Natural killer cell (primary cell): ENCODE data around the gene PAPSS2. TPM values are rescaled to one million over a fixed set of nuclear protein-coding genes. Genes with fewer than 3 reads are reported as not detected.

Experiments
- ATAC-seq, 3 donors: fragments of 150-1000 bp in 2 of 3; fragments of 200-7000 bp in 1 of 3; cut with Tn5 transposase; 1 replicate in 1 of 3; 2 replicates in 2 of 3; pipeline ENCODE4 v1.10.0; 2021; ENCODE audit warnings: mild to moderate bottlenecking in 2 of 3, moderate library complexity in 2 of 3
- DNase-seq, 2 donors: peaks; one replicate each; pipeline versions ENCODE4 v3.0.0 to v3.0.0-alpha.2; 2013 to 2021; ENCODE audit warnings: mixed read lengths in 1 of 2
- H3K27ac ChIP-seq: one replicate; pipeline ENCODE4 v1.5.1; 2013; ENCODE audit warnings: mild to moderate bottlenecking, low read length
- H3K27me3 ChIP-seq: one replicate; pipeline ENCODE4 v1.6.1; 2013; ENCODE audit warnings: low read length; ENCODE audit not compliant: control insufficient read depth, insufficient read depth
- H3K36me3 ChIP-seq: one replicate; pipeline ENCODE4 v1.6.1; 2013; ENCODE audit warnings: low read length; ENCODE audit not compliant: control insufficient read depth, insufficient read depth
- H3K4me1 ChIP-seq: one replicate; pipeline ENCODE4 v1.6.1; 2013; ENCODE audit warnings: low read length; ENCODE audit not compliant: control insufficient read depth, insufficient read depth
- H3K4me3 ChIP-seq: one replicate; pipeline ENCODE4 v1.5.1; 2013; ENCODE audit warnings: low read length
- H3K9me3 ChIP-seq: one replicate; pipeline ENCODE4 v1.6.1; 2013; ENCODE audit warnings: low read length; ENCODE audit not compliant: control insufficient read depth, insufficient read depth
- H3K27ac Mint-ChIP-seq, 2 donors: one replicate each; pipeline ENCODE4 v1.8.0; 2022; ENCODE audit warnings: mild to moderate bottlenecking in 2 of 2, mixed read lengths in 2 of 2, moderate library complexity in 1 of 2
- H3K27me3 Mint-ChIP-seq, 2 donors: one replicate each; pipeline ENCODE4 v1.8.0; 2022; ENCODE audit warnings: low read depth in 2 of 2, mixed read lengths in 2 of 2
- H3K36me3 Mint-ChIP-seq: one replicate; pipeline ENCODE4 v1.8.0; 2022; ENCODE audit warnings: mixed read lengths
- H3K4me1 Mint-ChIP-seq, 2 donors: one replicate each; pipeline ENCODE4 v1.8.0; 2022; ENCODE audit warnings: mixed read lengths in 2 of 2
- H3K4me3 Mint-ChIP-seq: one replicate; pipeline ENCODE4 v1.8.0; 2022; ENCODE audit warnings: mild to moderate bottlenecking, moderate library complexity, mixed read lengths
- H3K9me3 Mint-ChIP-seq, 2 donors: one replicate each; pipeline ENCODE4 v1.8.0; 2022; ENCODE audit warnings: mixed read lengths in 2 of 2
- CTCF ChIP-seq: fragments of 200-600 bp; IDR thresholded peaks from one replicate; pipeline ENCODE4 v1.8.0; 2022; ENCODE audit warnings: antibody characterized with exemption
- WGBS: methylation state at CpG from one replicate; pipeline ENCODE4 v1.1.7; 2013; ENCODE audit warnings: missing lambda C conversion rate; ENCODE audit not compliant: insufficient coverage; 5-methylcytosine and 5-hydroxymethylcytosine counted together
- intact Hi-C: fragments of 100-400 bp; cut with micrococcal nuclease; formaldehyde crosslinking; loops from one replicate; pipeline ENCODE4 v1.14.2; 2022
- total RNA-seq, 4 donors: library from RNA; stranded (reverse); fragments of 120-200 nt in 1 of 4; gene quantifications; one replicate each; pipeline versions ENCODE4 v1.2.3 to v1.2.4, GENCODE V29; 2013 to 2022

Gene PAPSS2
- total RNA-seq, 3 donors from 2014 or later (not counting 1 experiment from before 2014, with no cell fraction given): 0.13 to 1.1 TPM; not detected in 1

- H3K27me3 Mint-ChIP-seq: peaks cover 0 to 15% of the 10 kb centered on the region in 2 donors
- no peaks in the 10 kb centered on the region for H3K9me3 ChIP-seq
- DNase-seq (no peak), ATAC-seq (no peak)
- no peaks in the 10 kb centered on the region for H3K4me1 Mint-ChIP-seq
- H3K4me1 ChIP-seq: no peaks in the 10 kb centered on the region
- no peaks in the 10 kb centered on the region for H3K36me3 ChIP-seq
- H3K27ac ChIP-seq: no peak overlapping the region
- H3K36me3 Mint-ChIP-seq: no peaks in the 10 kb centered on the region
- no peaks in the 10 kb centered on the region for H3K9me3 Mint-ChIP-seq
- TF ChIP-seq CTCF: no peak
- H3K27ac Mint-ChIP-seq: no peak overlapping the region
- H3K27me3 ChIP-seq: no peaks in the 10 kb centered on the region
- H3K4me3 Mint-ChIP-seq: no peak overlapping the region
- 87% methylated on average over 3 of the region's 3 CpGs for WGBS
- no peak overlapping the region for H3K4me3 ChIP-seq
- intact Hi-C loops: no loop called here
These were observed 35.4 kb downstream of the PAPSS2 start for GRCh38 chr10:87695074-87695473.

- Mint-ChIP-seq H3K27ac (no peak overlapping the region), H3K4me3 (no peak overlapping the region), H3K4me1 (no peaks in the 10 kb centered on the region), H3K9me3 (no peaks in the 10 kb centered on the region), H3K36me3 (no peaks in the 10 kb centered on the region), H3K27me3 (peaks cover 2 to 15% of the 10 kb centered on the region in 2 donors)
- no peak for TF ChIP-seq CTCF
- Histone ChIP-seq H3K4me1 (no peaks in the 10 kb centered on the region), H3K9me3 (no peaks in the 10 kb centered on the region), H3K4me3 (no peak overlapping the region), H3K27me3 (no peaks in the 10 kb centered on the region), H3K27ac (no peak overlapping the region), H3K36me3 (no peaks in the 10 kb centered on the region)
- DNase-seq (no peak), ATAC-seq (no peak)
- intact Hi-C loops: no loop called here
- WGBS: 88% methylated on average over 11 of the region's 11 CpGs
These were observed 37.5 kb downstream of the PAPSS2 start for GRCh38 chr10:87696922-87697745.

- Mint-ChIP-seq H3K27me3 (peaks cover 2 to 15% of the 10 kb centered on the region in 2 donors), H3K36me3 (no peaks in the 10 kb centered on the region), H3K27ac (no peak overlapping the region), H3K9me3 (no peaks in the 10 kb centered on the region), H3K4me3 (no peak overlapping the region), H3K4me1 (no peaks in the 10 kb centered on the region)
- intact Hi-C loops: no loop called here
- Histone ChIP-seq H3K9me3 (no peaks in the 10 kb centered on the region), H3K27ac (no peak overlapping the region), H3K27me3 (no peaks in the 10 kb centered on the region), H3K4me1 (no peaks in the 10 kb centered on the region), H3K4me3 (no peak overlapping the region), H3K36me3 (no peaks in the 10 kb centered on the region)
- ATAC-seq (no peak), DNase-seq (no peak)
- WGBS: 97% methylated on average over 5 of the region's 7 CpGs
- no peak for TF ChIP-seq CTCF
These were observed 40.5 kb downstream of the PAPSS2 start for GRCh38 chr10:87700031-87700796.
